HepG2 (cell line): ENCODE measurements around the gene TAF3. TPM values are rescaled to one million over a fixed set of nuclear protein-coding genes. Genes with fewer than 3 reads are reported as not detected.
A peak's percentile ranks its signal among the peaks of the same experiment; 100 is the strongest.

Experiments
- FOXA3 ChIP-seq: IDR thresholded peaks from 2 replicates; pipeline ENCODE4 v1.6.1; 2016; ENCODE audit warnings: missing genetic modification reagents, missing compliant biosample characterization
- HDAC6 ChIP-seq: fragments of 200-600 bp; sonication (generic); IDR thresholded peaks from 2 replicates; pipeline ENCODE4 v1.7.0; 2017; ENCODE audit warnings: mild to moderate bottlenecking, antibody characterized with exemption, low read length, low read depth
- HES4 ChIP-seq: sonication (generic); formaldehyde crosslinking; IDR thresholded peaks from 2 replicates; pipeline ENCODE4 v1.9.0; 2021; ENCODE audit warnings: mild to moderate bottlenecking, missing genetic modification reagents, borderline replicate concordance
- MIER2 ChIP-seq: IDR thresholded peaks from 2 replicates; pipeline ENCODE4 v1.6.1; 2016; ENCODE audit warnings: missing biosample characterization, missing genetic modification reagents
- MYPOP ChIP-seq: sonication (generic); formaldehyde crosslinking; IDR thresholded peaks from 2 replicates; pipeline ENCODE4 v1.8.1; 2023; ENCODE audit warnings: mild to moderate bottlenecking, moderate library complexity, missing genetic modification reagents
- MZF1 ChIP-seq: sonication (generic); formaldehyde crosslinking; IDR thresholded peaks from 2 replicates; pipeline ENCODE4 v1.8.1; 2023; ENCODE audit warnings: mild to moderate bottlenecking, missing genetic modification reagents, borderline replicate concordance
- NR0B2 ChIP-seq: sonication (generic); formaldehyde crosslinking; IDR thresholded peaks from 2 replicates; pipeline ENCODE4 v1.4.0; 2020; ENCODE audit warnings: mild to moderate bottlenecking, missing genetic modification reagents
- ONECUT2 ChIP-seq: sonication (generic); formaldehyde crosslinking; IDR thresholded peaks from 2 replicates; pipeline ENCODE4 v1.4.0; 2020; ENCODE audit warnings: missing genetic modification reagents
- PAF1 ChIP-seq: IDR thresholded peaks from 2 replicates; pipeline ENCODE4 v1.6.1; 2016; ENCODE audit warnings: missing genetic modification reagents, missing compliant biosample characterization
- SCMH1 ChIP-seq: sonication (generic); formaldehyde crosslinking; IDR thresholded peaks from 2 replicates; pipeline ENCODE4 v1.9.0; 2021; ENCODE audit warnings: missing genetic modification reagents, mild to moderate bottlenecking, borderline replicate concordance
- SMYD3 ChIP-seq: sonication (generic); formaldehyde crosslinking; IDR thresholded peaks from 2 replicates; pipeline ENCODE4 v1.8.1; 2023; ENCODE audit warnings: mild to moderate bottlenecking, missing genetic modification reagents
- ZBTB40 ChIP-seq, 2 experiments: fragments of 450-650 bp in 1 of 2; sonication (generic) in 1 of 2; formaldehyde crosslinking in 1 of 2; IDR thresholded peaks; 2 replicates each; pipeline versions ENCODE4 v1.6.1 to v1.8.0; 2016 to 2022; ENCODE audit warnings: antibody characterized with exemption in 1 of 2, mild to moderate bottlenecking in 1 of 2, missing genetic modification reagents in 1 of 2
- ZNF225 ChIP-seq: sonication (generic); formaldehyde crosslinking; IDR thresholded peaks from 2 replicates; pipeline ENCODE4 v1.4.0; 2020; ENCODE audit warnings: mild to moderate bottlenecking, missing genetic modification reagents
- ZNF343 ChIP-seq: sonication (generic); formaldehyde crosslinking; IDR thresholded peaks from 2 replicates; pipeline ENCODE4 v1.4.0; 2020; ENCODE audit warnings: mild to moderate bottlenecking, missing genetic modification reagents
- ZNF605 ChIP-seq: sonication (generic); formaldehyde crosslinking; IDR thresholded peaks from 2 replicates; pipeline ENCODE4 v1.8.0; 2022; ENCODE audit warnings: mild to moderate bottlenecking, missing genetic modification reagents
- ZNF614 ChIP-seq: IDR thresholded peaks from 2 replicates; pipeline ENCODE4 v1.6.1; 2018; ENCODE audit warnings: missing biosample characterization, missing genetic modification reagents, inconsistent platforms, borderline replicate concordance
- ZNF709 ChIP-seq: sonication (generic); formaldehyde crosslinking; IDR thresholded peaks from 2 replicates; pipeline ENCODE4 v1.5.0; 2020; ENCODE audit warnings: mild to moderate bottlenecking, missing genetic modification reagents
- polyA plus RNA-seq, 8 experiments: library from polyadenylated mRNA; depleted of rRNA in 3 of 8; stranded (reverse) in 7 of 8; unstranded in 1 of 8; fragments of >200 nt; fragmentation: Illumina TruSeq in 4 of 8; extraction: Trizol in 4 of 8; gene quantifications; 2 replicates each; pipeline versions ENCODE4 v1.2.1 to v1.2.3, GENCODE V29; 2011 to 2016; ENCODE audit warnings: low read depth in 4 of 8, missing spikeins in 1 of 8, mixed read lengths in 1 of 8; ENCODE audit not compliant: insufficient read depth in 1 of 8
- total RNA-seq, 5 experiments: library from RNA; depleted of rRNA; stranded (reverse); fragments of >200 nt; fragmentation: Illumina TruSeq; extraction: Trizol; gene quantifications; 2 replicates each; pipeline ENCODE4 v1.2.3, GENCODE V29; 2016; ENCODE audit warnings: low read depth in 1 of 5
- TF ChIP-seq, protein P1 (sequence below): sonication (generic); formaldehyde crosslinking; IDR thresholded peaks from 2 replicates; pipeline ENCODE4 v1.9.0; 2021; ENCODE audit warnings: missing genetic modification reagents, mild to moderate bottlenecking, borderline replicate concordance

The TAF3 gene
- total and polyA plus RNA-seq, 2 of the 13 experiments (the other 11 are each of a cell fraction or from before 2014, with no cell fraction given): 1.7 to 2.9 TPM

GRCh38 chr10:8050556-8051108 is 232.3 kb downstream of the TAF3 start (continued):
- peak; percentile 86 for TF ChIP-seq FOXA3 (CRISPR knock-in tag)
- TF ChIP-seq ZNF614: no peak
- TF ChIP-seq SMYD3 (CRISPR knock-in tag): no peak
- no peak for TF ChIP-seq ZNF343 (CRISPR knock-in tag)
- no peak for TF ChIP-seq SCMH1
- TF ChIP-seq PAF1 (CRISPR knock-in tag): no peak
- TF ChIP-seq ZNF709 (CRISPR knock-in tag): no peak
- peak; percentile 45; the same call in 1 of the 2 replicates for TF ChIP-seq MYPOP
- no peak for TF ChIP-seq MZF1 (CRISPR knock-in tag)
- TF ChIP-seq HDAC6: no peak
- no peak for TF ChIP-seq ZBTB40 (IDR thresholded peaks at IDR 0.05)
- no peak for TF ChIP-seq ZBTB40 (CRISPR knock-in tag; IDR thresholded peaks at IDR 0.05)
- TF ChIP-seq ZNF605: peak; percentile 76; the same call in 1 of the 2 replicates
- TF ChIP-seq NR0B2 (CRISPR knock-in tag): no peak
- no peak for TF ChIP-seq HES4 (CRISPR knock-in tag)
- TF ChIP-seq, protein P1, sequence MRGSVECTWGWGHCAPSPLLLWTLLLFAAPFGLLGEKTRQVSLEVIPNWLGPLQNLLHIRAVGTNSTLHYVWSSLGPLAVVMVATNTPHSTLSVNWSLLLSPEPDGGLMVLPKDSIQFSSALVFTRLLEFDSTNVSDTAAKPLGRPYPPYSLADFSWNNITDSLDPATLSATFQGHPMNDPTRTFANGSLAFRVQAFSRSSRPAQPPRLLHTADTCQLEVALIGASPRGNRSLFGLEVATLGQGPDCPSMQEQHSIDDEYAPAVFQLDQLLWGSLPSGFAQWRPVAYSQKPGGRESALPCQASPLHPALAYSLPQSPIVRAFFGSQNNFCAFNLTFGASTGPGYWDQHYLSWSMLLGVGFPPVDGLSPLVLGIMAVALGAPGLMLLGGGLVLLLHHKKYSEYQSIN (CRISPR knock-in tag): no peak
- no peak for TF ChIP-seq ZNF225 (CRISPR knock-in tag)
- TF ChIP-seq ONECUT2: peak; percentile 19; the same call in 1 of the 2 replicates
- 0 out of 2 replicates have a peak, but pooled peaks have one; percentile 21 for TF ChIP-seq MIER2 (CRISPR knock-in tag)
